Tibial nerve (tissue), 4 donors: ENCODE data around the gene ADGRL4.
"Not testable (repeated sequence)": the region's sequence is repeated elsewhere in the genome, so short reads cannot be mapped to it uniquely, and the experiment has no call there.

ENCODE experiments used
- CTCF ChIP-seq, 5 experiments: fragments of 200-600 bp in 3 of 5; fragments of 450-650 bp in 2 of 5; sonication (generic) in 3 of 5; IDR thresholded peaks; one replicate each; pipeline ENCODE4 v1.5.1; 2016 to 2019; ENCODE audit warnings: antibody characterized with exemption in 5 of 5, mild to moderate bottlenecking in 3 of 5, moderate library complexity in 2 of 5
- EP300 ChIP-seq, 2 donors: sonication (generic); formaldehyde crosslinking; IDR thresholded peaks; one replicate each; pipeline ENCODE4 v1.6.1; 2017; ENCODE audit warnings: antibody characterized with exemption in 2 of 2, mild to moderate bottlenecking in 1 of 2

GRCh38 chr1:78875986-78876385, 130.5 kb downstream of the ADGRL4 start:
- not testable (repeated sequence) for TF ChIP-seq CTCF, EP300 (IDR thresholded peaks at IDR 0.05)
